GM20000 (cell line): Measurements from ENCODE around the gene DNAJC17.

Experiments used
- DNase-seq: peaks from one replicate; pipeline ENCODE4 v3.0.0; 2012; ENCODE audit warnings: low spot score
- TF ChIP-seq, protein P1 (sequence below): IDR thresholded peaks from 2 replicates; pipeline ENCODE4 v1.5.1; 2012; ENCODE audit warnings: mild to moderate bottlenecking, control low read depth; ENCODE audit errors: extremely low read depth, missing control alignments

The DNAJC17 gene

DNA sequence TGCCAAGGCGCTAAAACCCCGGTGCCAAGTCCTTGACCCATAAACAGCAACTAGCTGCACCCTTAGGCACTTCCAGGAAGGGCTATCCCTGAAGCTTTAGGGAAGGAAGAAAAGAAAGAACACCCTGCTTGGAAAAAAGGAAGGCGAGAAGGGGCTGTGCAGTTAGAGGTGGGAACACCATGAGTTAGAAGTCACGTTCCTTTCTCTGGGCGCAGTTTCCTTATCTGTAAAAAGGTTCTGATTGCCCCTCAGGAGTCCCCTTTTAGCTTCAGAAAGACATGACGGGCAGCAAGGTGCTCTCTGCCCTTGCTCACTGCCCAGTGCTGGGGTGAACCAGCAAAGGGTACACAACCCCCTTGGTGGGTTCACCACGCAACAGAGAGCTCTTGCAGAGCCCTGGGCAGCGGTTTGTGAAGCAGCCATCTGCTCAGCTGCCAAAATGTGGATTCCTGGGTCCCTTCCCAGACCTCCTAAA is 42.6 kb downstream of the DNAJC17 start:
- TF ChIP-seq, protein P1, sequence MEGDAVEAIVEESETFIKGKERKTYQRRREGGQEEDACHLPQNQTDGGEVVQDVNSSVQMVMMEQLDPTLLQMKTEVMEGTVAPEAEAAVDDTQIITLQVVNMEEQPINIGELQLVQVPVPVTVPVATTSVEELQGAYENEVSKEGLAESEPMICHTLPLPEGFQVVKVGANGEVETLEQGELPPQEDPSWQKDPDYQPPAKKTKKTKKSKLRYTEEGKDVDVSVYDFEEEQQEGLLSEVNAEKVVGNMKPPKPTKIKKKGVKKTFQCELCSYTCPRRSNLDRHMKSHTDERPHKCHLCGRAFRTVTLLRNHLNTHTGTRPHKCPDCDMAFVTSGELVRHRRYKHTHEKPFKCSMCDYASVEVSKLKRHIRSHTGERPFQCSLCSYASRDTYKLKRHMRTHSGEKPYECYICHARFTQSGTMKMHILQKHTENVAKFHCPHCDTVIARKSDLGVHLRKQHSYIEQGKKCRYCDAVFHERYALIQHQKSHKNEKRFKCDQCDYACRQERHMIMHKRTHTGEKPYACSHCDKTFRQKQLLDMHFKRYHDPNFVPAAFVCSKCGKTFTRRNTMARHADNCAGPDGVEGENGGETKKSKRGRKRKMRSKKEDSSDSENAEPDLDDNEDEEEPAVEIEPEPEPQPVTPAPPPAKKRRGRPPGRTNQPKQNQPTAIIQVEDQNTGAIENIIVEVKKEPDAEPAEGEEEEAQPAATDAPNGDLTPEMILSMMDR, result no peak
- no peak for DNase-seq

DNA sequence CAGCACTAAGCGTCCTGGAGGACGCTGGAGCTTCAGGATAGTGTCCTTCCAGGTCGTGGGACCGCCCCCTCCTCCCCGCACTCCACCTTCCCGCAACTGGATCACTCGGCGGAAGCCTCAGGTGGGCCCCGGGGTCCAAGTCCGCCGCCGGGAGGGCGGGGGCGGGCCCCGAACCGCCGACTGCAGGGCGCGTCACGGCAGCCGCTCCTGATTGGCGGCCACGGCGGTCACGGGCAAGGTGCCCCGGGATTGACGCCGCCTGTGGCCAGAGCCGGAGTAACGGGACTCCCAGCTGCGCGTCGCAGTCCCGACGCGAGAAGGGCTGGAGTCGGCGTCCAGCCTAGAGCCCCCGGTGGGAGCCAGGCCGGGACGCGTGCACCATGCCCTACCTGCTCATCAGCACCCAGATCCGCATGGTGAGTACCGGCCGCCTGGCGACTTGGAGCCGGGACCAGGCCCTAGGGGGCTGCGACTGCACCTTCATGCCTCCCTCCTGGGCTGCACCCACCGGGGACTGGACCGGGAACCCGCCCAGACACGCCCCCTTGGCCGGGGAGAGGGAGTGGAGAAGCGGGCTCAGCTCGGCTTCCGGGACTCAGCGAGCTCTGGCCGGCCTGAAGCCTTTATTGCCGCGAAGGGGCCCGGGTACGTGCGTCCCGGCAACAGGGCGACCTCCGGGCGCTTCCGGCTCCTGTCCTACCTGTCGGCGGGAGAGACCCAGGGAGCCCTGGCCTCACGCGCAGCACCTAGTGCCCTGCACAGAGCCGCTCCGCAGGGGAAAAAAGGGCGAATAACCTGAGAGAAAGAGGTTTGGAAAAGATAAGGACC is 43.3 kb downstream of the DNAJC17 start, which contains the start of gene GCHFR:
Gene GCHFR, plus strand, starts transcription at position 268 of the 828 bp plus-strand sequence. Its CDS starts 113 bp downstream, at position 381.
- TF ChIP-seq, protein P1, result no peak
- DNase-seq, result peak; percentile 89

DNA sequence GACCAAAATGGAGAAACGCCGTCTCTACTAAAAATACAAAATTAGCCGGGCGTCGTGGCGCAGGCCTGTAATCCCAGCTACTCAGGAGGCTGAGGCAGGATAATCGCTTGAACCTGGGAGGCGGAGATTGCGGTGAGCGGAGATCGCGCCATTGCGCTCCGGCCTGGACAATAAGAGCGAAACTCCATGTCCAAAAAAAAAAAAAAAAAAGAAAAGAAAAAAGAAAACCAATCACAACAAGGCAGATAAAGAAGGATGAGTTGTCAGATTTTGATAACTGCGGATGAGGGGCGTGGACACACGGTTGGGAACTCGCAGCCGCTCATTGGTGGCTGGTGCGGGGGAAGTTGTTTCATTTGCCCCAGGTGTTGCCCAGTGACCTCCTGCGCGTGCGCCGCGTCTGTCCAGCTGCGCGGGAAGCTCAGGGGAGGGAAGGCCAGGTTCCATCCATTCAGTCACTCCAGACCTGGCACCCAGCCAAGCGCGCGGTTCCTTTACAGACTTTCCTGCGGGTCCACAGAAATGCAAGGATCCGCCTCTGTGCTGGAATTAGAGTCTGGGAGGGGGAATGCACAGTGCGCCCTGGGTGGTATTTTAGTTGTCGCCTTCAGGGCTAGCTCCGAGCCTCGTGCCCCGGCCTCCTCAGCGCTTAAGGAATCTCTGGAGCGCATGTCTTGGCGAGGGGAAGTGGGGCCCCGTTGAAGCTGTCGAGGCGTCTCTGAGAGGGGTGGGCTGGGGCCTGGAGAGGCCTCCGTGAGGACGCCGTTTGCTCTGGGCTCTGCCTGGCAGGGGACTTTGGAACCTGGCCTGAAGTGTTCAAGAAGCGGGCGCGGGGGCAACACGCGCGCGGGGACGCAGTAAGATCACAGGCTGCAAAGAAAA is 44.1 kb downstream of the DNAJC17 start:
- peak; percentile 58 for DNase-seq
- TF ChIP-seq, protein P1, result no peak

DNA sequence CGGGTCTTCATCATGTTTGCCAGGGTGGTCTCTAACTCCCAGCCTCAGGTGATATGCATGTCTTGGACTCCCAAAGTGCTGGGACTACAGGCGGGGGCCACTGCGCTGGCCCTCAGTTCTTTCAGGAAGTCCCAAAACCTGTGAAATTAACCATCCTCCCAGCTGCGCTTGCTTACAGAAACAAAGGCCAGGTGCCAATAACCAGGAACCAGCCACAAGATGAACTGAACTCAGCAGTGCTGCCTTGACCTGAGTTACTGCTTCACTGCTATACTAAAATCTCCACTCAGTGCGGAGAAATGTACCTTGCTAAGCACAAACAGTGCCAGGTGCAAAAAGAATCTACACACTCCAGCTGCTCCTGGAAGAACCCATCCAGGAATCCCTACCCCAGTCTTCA is 47.3 kb downstream of the DNAJC17 start:
- TF ChIP-seq, protein P1, result no peak
- DNase-seq, result no peak

DNA sequence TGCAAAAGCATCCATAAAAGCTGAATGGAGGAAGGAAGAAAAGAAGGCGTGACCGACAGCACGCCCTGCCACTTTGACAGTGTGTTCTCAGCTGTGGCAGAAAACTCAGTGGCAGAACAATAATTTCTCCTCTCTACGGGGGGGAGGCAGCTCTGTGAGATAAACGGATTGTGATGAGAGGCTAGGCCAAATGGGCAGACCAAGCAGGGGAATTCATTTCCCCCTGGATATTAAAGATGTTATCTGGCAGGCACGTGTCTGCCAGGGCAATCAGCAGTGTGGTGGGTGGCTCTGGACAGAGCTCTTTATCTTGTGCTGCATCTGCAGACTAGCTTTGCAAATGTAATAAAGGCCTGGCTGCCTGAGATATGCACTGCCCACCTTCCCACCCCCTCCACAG is 50.3 kb downstream of the DNAJC17 start:
- no peak for DNase-seq
- TF ChIP-seq, protein P1, result no peak

DNA sequence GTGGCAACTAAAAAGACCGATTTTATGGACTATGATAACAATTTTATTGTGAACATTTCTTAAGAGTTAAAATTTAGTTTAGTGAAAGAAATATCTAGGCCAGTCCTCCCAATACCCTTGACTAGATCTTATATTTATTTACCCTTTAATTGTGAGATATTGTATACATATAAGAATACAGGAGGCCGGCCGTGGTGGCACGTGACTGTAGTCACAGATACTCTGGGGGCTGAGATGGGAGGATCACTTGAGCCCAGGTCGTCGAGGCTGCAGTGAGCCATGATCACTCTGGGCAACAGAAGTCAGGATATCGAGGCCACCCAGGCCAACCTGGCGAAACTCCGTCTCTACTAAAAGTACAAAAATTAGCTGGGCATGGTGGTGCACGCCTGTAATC is 51.5 kb downstream of the DNAJC17 start:
- TF ChIP-seq, protein P1, result no peak
- no peak for DNase-seq
